Left renal pelvis (tissue), 4 donors: Measurements from ENCODE around the gene CDK15. TPM values are rescaled to one million over a fixed set of nuclear protein-coding genes. Genes with fewer than 3 reads are reported as not detected.

Experiments
- DNase-seq, 4 donors: peaks; one replicate each; pipeline ENCODE4 v3.0.0-alpha.2; 2013; ENCODE audit warnings: low read depth in 4 of 4, low spot score in 3 of 4
- polyA plus RNA-seq, 4 donors: library from polyadenylated mRNA; unstranded; fragments of 120-200 nt; gene quantifications; one replicate each; pipeline ENCODE4 v1.2.1, GENCODE V29; 2013; ENCODE audit not compliant: insufficient read length in 4 of 4

CDK15 gene
- polyA plus RNA-seq, 4 donors: 1.0 to 3.5 (median 1.3) TPM

- DNase-seq: no peak
Measured at GRCh38 chr2:201904538-201905420, 98.4 kb downstream of the CDK15 start.

GRCh38 chr2:201906777-201907562, 100.6 kb downstream of the CDK15 start:
- DNase-seq: no peak

- no peak for DNase-seq
Measured at GRCh38 chr2:201907563-201907881, 101.2 kb downstream of the CDK15 start.

GRCh38 chr2:201908901-201909300, 102.6 kb downstream of the CDK15 start:
- DNase-seq: no peak

GRCh38 chr2:201909348-201909747, 103.0 kb downstream of the CDK15 start:
- DNase-seq: no peak

- peak in 1 of 4 donors; percentile 42 for DNase-seq
Measured at GRCh38 chr2:201909961-201910361, 103.6 kb downstream of the CDK15 start.

- no peak for DNase-seq
Measured at GRCh38 chr2:201911372-201911771, 105.0 kb downstream of the CDK15 start.

- no peak for DNase-seq
Measured at GRCh38 chr2:201913201-201913600, 106.9 kb downstream of the CDK15 start.

- DNase-seq: no peak
Measured at GRCh38 chr2:201915446-201915845, 109.1 kb downstream of the CDK15 start.

GRCh38 chr2:201916565-201916964, 110.2 kb downstream of the CDK15 start:
- DNase-seq: no peak

GRCh38 chr2:201918616-201919307, 112.4 kb downstream of the CDK15 start:
- no peak for DNase-seq

- DNase-seq: no peak
Measured at GRCh38 chr2:201919308-201919634, 112.9 kb downstream of the CDK15 start.

- no peak for DNase-seq
Measured at GRCh38 chr2:201923436-201924328, 117.3 kb downstream of the CDK15 start.

- no peak for DNase-seq
Measured at GRCh38 chr2:201924453-201924852, 118.1 kb downstream of the CDK15 start.

- DNase-seq: no peak
Measured at GRCh38 chr2:201925056-201925455, 118.7 kb downstream of the CDK15 start.

- DNase-seq: no peak
Measured at GRCh38 chr2:201926067-201926466, 119.7 kb downstream of the CDK15 start.

GRCh38 chr2:201928363-201928762, 122.0 kb downstream of the CDK15 start:
- no peak for DNase-seq

- no peak for DNase-seq
Measured at GRCh38 chr2:201929281-201930026, 123.1 kb downstream of the CDK15 start.

- DNase-seq: no peak
Measured at GRCh38 chr2:201930043-201930442, 123.7 kb downstream of the CDK15 start.

- DNase-seq: no peak
Measured at GRCh38 chr2:201930831-201931230, 124.5 kb downstream of the CDK15 start.
